DMS153 treated with DMSO at 0.1 percent for 48 hours (cell line): ENCODE results near the gene PSPC1.
"Not testable (repeated sequence)": the region's sequence is repeated elsewhere in the genome, so short reads cannot be mapped to it uniquely, and the experiment has no call there.

Source experiments
- DNase-seq: peaks from one replicate; lab custom pipeline; 2025; ENCODE audit not compliant: unreplicated experiment; lab: John Stamatoyannopoulos, UW

PSPC1 gene

DNA sequence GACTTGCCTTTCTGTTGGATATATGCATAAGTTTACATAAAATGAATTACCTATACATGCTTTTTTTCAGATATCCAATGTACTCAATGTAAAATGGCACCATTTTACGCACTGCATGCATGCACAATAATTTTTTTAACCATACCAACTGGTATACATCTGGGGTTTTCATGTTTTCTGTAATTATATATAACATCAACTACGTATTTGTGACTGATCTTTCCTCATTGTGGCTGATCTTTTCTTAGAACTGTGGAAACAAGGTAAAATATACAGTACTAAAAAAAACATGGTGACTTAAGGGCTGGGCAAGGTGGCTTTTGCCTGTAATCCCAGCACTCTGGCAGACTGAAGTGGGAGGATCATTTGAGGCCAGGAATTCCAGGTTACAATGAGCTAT lies 18.5 kb downstream of the PSPC1 start:
- DNase-seq = no peak

DNA sequence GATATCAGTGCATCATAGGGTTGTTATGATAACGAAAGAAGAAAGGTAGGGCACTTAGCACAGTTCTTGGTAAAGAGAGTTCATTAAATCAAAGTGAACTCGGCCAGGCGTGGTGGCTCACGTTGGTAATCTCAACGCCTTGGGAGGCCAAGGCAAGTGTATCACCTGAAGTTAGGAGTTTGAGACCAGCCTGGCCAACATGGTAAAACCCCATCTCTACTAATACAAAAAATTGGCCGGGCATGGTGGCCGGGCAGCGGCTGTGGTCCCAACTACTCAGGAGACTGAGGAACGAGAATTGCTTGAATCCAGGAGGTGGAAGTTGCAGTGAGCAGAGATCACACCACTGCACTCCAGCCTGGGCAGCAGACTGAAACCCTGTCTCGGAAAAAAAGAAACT lies 19.1 kb downstream of the PSPC1 start:
- DNase-seq = no peak

DNA sequence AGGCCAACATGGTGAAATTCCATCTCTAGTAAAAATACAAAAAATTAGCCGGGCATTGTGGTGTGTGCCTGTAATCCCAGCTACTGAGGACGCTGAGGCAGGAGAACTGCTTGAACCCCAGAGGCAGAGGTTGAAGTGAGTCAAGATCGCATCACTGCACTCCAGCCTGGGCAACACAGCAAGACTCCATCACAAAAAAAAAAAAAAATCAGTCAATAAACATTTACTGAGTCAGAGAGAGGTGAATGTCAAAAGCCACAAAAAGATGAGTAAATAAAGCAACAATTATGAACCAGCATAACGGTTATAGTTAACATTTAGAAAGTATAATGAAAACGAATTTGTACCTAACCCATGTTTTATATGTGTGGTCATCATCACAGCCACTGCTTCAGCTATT lies 23.1 kb downstream of the PSPC1 start:
- DNase-seq = no peak

DNA sequence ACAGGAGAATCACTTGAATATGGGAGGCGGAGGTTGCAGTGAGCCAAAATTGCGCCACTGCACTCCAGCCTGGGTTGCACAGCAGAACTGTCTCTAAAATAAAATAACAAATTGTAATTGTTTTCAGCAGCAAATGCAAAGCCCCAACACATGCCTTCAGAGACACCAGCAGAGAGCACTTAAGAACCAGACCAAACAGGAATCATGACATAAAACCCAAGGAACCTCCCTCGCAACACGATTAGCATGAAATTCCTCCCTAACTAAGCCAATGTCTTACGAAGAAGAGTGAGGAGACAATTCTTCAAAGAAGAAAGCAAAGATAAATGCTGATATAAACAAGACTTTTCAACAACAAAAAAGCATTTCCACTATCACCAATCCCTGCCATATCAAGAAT lies 40.1 kb downstream of the PSPC1 start:
- DNase-seq = no peak

DNA sequence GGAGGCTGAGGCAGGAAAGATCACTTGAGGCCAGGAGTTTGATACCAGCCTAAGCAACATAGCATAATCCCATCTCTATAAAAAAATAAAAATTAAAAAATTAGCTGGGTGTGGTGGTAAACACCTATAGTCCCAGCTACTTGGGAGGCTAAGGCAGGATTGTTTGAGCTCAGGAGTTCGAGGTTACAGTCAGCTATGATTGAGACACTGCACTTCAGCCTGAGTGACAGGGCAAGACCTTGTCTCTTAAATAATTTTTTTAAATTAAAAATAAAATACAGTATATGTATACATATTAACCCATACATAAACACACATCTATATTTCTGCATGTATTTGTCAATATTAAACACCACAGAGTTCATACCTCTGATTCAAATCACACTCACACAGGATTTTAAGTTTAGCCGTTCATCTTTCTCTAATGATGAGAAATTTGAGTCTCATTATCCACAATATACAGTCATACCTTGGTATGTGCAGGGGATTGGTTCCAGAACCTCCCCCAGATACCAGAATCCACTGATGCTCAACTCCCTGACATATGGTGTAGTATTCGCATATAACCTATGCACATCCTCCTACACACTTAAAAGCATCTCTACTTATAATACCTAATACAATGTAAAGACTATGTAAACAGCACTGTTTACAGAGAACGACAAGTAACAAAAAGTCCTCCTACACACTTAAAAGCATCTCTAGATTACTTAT lies 44.7 kb downstream of the PSPC1 start:
- DNase-seq = no peak

DNA sequence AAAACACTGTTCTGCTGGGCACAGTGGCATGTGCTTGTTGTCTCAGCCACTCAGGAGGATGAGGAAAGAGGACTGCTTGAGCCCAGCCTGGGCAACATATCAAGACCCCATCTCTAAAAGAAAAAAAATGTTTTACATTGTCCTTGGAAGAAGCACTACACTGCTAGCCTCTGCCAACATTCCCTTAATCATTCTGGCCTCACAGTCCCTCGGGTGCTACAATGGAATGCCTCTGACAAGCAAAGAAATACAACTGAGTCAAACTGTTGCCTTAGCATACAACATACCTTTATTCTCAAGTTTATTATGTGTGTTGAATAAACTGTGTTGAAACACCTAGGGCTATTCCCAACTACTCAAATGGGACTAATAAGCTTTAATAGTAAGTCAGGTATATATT lies 56.1 kb downstream of the PSPC1 start:
- no peak for DNase-seq

DNA sequence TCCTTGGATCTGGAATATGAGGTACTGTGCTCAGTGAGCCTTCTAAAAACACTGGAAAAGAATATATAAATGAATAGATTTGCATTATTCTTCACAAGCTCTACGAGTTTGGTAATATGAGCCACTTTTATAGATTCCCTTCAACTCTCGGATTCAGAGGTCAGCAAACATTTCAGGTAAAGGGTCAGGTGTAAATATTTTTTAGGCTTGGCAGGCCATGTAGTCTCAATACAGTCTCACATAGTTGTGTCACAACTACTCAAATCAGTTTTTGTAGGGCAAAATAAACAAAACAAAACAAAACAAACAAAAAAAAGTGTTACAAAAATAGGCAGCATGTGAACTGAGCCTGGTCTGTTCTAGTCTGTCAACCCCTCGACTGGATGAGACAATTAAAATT lies 57.4 kb downstream of the PSPC1 start:
- DNase-seq = no peak

DNA sequence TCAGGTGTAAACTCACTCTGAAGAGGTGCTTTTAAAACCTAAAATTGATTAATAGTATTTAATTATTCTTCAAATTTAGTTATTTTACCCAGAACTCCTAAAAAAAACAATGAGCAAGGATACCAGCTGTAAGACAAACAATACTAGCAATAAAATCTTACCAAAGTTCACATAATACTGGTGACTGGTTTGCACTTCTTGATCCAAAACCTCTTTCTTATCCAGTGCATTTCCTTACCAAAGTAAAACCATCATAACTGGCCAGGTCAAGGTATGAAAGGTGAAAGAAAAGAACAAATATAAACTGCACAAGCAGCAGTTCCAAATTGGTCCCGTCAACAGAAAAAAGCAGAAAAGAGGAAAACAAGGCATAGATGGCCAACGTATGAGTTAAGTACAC lies 62.7 kb downstream of the PSPC1 start:
- no peak for DNase-seq

DNA sequence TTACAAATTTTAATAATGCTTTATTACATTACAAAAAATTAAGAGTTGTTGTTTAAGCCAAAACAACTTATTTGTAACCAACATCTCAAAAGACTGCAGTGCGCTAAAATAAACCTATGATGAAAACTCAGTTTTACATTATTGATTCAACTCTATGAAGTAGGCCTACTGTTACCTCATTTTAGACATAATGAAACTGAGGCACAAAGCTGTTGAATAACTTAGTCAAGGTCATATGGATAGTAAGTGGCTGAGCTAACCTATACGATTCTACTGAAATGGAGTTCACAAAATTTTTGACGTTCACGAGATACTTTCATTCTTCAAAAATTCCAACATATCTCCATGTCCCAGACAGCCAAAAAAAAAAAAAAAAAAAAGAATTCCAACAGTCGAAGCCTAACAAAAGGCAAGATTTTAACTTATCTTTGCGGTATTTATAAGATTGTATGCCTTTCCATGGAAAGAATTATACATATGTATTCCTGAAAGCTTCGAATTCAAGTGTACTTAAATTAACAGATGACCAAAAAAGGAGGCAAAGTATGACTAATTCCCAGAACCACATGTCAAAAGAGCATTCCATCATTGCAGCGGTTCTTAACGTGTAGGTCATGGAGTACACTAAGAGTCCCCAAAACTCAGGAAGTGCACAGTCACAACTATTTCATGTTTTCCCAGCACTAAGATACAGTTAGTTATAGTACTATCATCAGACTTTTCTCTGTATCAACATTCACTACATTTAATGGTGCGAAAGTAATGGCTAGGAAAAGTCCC lies 69.4 kb downstream of the PSPC1 start:
- DNase-seq = no peak

DNA sequence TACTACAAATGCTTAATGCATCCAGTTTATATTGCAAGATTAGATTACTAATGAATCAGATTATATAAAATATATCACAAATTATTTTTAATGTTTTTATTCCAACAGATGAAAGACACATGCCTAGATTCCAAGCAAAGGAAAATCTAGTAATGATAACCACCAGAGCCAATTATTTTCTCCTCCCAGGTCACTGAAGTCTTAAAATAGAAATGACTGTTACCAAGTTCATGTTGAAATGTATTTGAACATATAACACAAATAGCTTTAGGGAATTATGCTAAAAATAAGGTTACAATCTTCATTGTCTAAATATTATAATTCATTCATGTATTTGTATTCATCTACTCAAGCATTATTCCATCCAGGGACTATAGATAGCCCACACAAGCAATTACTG lies 73.0 kb downstream of the PSPC1 start:
- DNase-seq = not testable (repeated sequence)

DNA sequence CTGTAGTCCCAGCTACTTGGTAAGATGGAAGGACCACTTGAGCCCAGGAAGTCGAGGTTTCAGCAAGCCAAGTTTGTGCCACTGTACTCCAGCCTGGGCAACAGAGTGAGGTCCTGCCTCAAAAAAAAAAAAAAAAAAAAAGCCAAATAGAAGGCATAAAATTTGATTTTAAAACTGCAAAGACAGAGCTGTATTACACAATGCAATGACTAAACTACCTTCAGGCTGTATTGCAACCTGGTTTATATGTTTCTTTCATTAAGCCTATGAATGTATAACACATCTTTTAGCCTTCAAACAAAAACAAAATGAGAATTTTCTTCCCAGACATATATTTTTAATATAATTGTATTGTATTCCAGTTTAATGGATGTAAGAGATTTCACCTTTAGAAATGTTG lies 73.7 kb downstream of the PSPC1 start:
- DNase-seq = not testable (repeated sequence)

DNA sequence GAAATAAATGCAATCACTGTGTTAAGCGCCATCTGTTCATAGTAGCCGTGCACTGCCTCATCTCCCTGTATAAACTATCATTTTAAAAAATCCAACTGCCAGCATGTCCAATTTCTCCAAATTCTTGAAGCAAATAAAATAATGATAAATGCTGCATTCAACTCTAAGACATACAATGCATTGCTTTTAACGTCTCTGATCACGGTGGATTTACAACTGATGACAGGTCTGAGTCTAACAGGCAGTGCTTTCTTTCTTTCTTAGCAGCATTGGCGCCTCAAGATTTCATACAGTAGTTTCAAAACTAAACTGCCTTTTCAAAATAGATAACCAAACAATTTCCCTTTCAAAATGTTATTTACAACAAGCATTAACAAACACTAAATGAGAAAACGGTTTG lies 78.5 kb downstream of the PSPC1 start:
- not testable (repeated sequence) for DNase-seq

DNA sequence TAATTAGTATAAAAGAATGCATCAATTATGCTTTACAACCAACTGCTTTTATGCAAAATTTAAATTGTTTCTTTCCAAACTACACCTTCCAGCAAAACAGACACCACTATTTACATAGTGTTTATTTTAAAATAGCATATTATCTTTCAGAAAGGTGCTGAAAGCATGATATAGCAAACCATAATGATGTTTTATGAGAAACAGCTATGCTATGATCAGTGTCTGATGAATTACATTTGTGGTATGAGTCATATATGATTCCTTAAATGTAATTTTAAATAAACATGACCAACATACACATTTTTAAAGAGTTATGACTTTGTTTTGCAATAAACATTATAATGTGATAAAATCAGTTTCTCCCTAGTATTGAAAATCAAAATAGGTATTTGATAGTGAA lies 81.1 kb downstream of the PSPC1 start:
- not testable (repeated sequence) for DNase-seq

DNA sequence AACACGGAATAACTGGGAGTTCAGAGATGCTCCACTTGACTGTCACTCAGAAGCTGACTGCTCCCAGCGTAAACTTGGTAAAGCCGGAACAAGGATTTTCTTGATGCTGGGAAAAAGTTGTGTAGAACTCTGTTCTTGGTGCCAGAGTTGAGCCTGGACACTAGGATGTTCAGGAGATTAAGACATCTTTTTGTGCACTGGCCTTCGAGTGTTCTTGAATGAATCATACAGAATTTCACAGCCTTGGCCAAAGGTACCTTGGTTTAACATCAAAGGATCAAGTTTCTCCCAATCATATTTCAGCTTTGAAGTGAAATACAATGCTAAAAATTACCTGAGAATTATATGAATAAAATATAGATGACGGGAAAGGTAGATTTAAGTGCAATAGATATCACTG lies 81.8 kb downstream of the PSPC1 start:
- not testable (repeated sequence) for DNase-seq

DNA sequence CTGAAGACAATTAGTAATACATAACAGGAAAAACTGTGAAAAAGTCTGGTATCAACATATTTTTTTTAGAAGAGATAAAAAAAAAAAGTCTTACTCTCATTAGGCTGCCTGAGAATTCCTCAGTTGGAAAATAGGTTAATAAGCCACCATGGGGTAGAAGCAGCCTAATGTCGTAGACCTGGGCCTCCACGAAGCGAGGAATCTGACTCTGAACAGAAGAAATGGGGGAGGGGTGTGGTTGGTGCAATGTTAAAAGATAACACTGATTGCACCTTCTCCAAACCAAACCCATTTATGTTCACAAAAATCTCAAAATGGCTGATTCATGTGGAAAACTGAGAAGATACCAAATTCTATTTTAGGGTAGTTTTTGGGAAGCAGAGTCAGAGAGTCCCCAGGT lies 86.9 kb downstream of the PSPC1 start:
- DNase-seq = no peak

DNA sequence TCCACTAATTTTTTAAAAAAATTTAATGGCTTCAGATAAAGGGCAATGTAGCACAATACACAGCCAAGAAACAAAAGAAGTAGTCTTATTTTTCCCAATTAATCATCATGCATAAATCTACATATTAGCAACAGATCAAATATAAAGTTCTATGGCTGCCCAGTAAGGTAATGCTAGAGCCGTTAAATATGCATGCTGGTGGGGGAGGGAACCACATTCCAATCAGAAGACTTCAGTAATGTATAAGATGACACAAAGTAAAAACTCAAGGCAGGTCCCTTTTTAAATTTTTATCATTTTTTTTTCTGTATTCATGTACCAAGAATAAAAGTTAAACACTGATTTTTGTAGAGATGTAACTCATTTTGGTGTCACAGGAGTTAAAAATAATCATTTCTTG lies 87.3 kb downstream of the PSPC1 start:
- no peak for DNase-seq

DNA sequence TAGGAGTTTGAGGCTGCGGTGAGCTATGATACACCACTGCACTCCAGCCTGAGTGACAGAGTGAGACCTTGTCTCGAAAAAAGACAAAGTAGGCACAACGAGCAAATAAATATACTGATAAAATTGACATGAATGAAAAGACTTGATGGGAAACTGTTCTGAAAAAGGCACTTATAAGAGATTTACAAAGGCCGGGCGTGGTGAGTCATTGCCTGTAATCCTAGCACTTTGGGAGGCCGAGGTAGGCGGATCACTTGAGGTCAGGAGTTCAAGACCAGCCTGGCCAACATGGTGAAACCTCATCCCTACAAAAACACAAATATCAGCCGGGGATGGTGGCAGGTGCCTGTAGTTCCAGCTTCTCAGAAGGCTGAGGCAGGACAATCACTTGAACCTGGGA lies 91.3 kb downstream of the PSPC1 start:
- DNase-seq = not testable (repeated sequence)

DNA sequence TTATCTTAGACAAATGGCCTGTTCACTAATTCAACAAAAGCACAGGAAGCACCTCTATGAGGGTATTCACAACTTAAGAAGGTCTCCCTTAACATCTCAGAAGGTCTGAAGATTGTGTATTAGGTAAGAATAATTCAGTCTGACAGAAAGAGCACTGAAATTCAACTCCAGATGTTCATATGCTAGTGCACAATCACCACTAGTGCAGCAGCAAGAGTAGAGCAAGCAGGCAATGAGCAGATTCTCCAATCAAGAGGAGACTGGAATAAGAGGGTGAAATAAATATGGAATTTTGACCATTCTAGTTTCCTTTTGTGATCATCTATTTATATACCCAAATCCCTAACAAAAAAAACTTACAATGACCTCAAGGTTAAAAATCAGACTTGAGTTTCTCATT lies 97.3 kb downstream of the PSPC1 start:
- DNase-seq = no peak

DNA sequence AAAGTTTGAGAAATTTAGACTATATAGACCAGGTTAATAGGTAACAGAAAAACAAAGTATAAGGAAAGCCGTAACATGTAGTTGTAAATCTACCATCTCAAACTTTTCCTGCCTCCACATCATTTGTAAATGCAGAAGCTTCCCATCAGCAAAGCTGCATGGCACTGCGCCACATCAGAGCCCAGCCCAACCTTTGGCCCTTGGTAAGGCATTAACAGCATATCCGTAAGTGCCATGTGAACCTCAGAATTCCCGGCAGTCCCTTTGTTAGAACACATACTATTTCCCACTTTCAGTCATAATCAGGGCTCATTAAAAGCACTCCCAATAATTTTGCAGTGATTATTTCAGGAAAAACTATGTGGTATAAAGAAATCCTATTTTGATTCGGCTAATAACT lies 97.7 kb downstream of the PSPC1 start:
- DNase-seq = no peak

DNA sequence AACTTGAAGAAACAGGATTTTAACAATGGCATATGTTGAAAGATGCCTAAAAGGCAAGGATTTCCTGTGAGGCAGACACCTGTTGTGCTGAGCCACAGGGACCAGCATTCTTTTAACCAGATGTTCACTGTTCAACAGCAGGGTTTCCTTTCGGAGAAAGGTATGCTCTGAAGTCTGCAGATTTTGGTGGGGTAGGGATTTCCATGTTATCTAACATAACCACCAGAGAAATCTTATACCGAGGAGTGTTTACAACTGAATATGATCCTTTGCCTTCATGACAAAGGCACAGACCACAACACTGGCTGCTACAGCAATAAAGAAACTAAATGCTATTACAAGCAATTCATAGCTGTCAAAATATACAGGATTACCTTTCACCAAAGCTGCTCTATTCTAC lies 101.2 kb downstream of the PSPC1 start:
- no peak for DNase-seq

DNA sequence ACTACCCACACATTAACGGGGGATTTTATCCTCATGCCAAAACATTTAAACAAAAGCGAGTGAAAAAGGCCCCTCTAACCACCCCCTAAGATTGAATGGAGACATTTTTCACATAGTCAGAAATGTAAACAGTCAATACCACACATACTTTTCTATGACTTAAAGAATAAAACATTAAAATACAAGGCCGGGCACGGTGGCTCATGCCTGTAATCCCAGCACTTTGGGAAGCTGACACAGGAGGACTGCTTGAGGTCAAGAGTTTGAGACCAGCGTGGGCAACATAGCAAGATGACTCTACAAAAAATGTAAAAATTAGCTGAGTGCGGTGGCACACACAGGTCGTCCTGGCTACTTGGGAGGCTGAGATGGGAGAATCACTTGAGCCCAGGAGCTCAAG lies 102.0 kb downstream of the PSPC1 start:
- no peak for DNase-seq

DNA sequence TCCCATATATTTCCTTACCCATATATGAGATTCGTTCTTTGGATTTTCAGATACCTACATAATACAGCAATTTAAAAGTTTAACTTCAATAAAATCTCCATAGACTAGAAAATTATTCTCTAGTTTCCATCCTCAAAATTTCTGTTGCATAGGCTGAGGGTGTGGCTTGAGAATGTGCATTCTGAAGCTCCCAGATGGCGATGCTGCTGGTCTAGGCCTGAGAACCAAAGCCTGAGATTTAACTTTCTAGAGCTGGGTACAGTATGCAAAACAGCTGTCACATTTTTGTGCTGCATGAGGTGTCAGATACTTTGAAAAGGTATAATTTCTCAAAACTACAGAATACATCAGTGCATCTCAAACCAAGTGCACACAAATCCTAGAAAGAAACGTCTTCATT lies 106.6 kb downstream of the PSPC1 start:
- no peak for DNase-seq

DNA sequence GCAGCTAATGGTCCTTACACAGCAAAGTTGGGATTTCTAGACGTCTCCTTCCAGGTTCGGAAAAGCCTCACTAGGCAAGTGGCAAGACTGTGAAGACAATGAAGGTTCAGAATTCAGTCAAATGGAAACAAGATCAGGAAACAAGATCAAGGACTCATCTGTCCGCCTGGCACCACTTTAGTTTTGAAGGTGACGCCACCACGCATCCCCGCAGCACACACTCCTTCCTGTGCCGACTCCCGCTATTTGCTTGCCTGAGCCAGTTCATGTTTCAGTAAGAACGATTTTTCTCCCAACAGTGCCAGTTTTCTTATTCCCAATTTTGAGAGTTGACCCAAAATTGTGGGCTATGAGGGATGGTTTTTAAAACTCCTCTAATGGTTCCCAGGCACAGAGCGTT lies 107.8 kb downstream of the PSPC1 start:
- DNase-seq = no peak
